Stimulated activated CD4-positive, alpha-beta T cell treated with anti-CD3 and anti-CD28 coated beads, Interleukin-12 subunit alpha, Interleukin-12 subunit beta, amount 100 ng/mL, for 24 hours (primary cell): ENCODE measurements around the gene CLEC2D.
"Not testable (repeated sequence)": the region's sequence is repeated elsewhere in the genome, so short reads cannot be mapped to it uniquely, and the experiment has no call there.

Experiments
- DNase-seq, 2 experiments: peaks; one replicate each; pipeline ENCODE4 v3.0.0-alpha.2; 2020; ENCODE audit warnings: low read depth in 2 of 2

CLEC2D gene

GRCh38 chr12:9699898-9700605 is 30.5 kb downstream of the CLEC2D start:
- DNase-seq = no peak

GRCh38 chr12:9700606-9700956 is 31.1 kb downstream of the CLEC2D start:
- no peak for DNase-seq

GRCh38 chr12:9701380-9702154 is 32.1 kb downstream of the CLEC2D start:
- no peak for DNase-seq

- no peak for DNase-seq
Measured at GRCh38 chr12:9702255-9702654, 32.7 kb downstream of the CLEC2D start.

- DNase-seq = not testable (repeated sequence)
Measured at GRCh38 chr12:9704561-9704960, 35.0 kb downstream of the CLEC2D start.

GRCh38 chr12:9706086-9706685 is 36.7 kb downstream of the CLEC2D start:
- DNase-seq = no peak

GRCh38 chr12:9707356-9707755 is 37.8 kb downstream of the CLEC2D start:
- DNase-seq = no peak

DNA sequence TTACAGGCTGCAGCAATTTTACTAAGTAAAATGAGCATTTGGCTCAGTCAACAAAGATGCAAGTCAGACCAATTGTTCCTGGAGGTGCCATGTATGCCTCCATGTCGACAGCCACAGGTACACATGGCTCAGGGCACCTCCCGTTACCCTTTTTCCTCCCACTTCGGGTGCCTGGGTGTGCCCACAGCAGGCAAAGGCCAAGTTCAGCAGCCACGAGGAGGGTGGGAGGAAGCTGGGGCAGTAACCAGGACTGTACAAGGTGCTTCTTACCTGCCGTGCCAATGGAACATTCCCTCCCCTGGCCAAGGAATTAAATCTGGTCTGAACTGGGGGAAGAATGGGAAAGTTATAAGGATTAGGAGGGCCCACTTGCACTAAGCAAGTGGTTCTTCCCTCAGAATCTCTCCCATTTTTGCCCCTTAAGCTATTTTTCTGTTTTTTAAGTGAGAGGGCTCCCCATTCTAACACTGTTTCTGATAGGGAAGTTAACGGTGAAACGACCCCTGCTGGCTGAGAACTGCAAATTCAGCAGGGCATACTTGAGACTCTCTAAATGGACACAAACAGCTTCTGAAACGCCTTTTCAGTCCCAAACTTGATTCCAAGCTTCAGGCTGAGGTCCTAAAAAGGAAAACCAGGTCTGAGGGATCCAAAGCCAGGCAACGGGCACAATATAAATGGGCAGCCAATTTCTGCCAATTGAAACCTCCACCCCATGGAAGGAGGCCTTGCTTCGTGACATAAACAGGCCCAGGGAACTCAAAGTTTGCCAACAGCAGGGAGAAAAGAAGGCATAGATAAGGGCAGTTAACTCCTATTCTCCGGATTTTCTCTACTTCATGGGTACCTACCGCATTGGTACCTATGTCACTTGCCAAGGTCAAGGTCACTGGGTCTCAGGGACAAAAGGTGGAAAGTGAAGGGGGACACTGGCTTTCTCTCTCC is 38.6 kb downstream of the CLEC2D start:
- peak; percentile 38 to 53 for DNase-seq

DNA sequence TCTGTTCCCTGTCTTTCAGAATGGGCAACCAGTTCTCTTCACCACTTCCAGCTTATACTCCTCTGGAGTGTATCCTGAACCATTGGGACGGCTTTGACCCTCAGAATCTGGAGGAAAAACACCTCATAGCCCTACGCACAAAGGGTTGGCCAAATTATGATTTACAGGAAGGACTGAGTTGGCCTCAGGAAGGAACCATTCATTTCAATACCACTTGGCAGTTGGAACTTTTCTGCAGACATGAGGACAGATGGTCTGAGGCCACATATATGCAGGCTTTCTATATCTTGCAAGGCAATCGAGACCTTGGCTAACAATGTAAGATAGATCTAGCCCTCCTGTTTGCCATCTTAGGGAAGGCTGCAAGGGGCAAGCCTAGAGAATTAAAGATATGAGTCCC is 39.3 kb downstream of the CLEC2D start:
- no peak for DNase-seq

GRCh38 chr12:9710584-9711375 is 41.3 kb downstream of the CLEC2D start:
- DNase-seq = no peak

GRCh38 chr12:9711664-9712063 is 42.2 kb downstream of the CLEC2D start:
- no peak for DNase-seq

DNA sequence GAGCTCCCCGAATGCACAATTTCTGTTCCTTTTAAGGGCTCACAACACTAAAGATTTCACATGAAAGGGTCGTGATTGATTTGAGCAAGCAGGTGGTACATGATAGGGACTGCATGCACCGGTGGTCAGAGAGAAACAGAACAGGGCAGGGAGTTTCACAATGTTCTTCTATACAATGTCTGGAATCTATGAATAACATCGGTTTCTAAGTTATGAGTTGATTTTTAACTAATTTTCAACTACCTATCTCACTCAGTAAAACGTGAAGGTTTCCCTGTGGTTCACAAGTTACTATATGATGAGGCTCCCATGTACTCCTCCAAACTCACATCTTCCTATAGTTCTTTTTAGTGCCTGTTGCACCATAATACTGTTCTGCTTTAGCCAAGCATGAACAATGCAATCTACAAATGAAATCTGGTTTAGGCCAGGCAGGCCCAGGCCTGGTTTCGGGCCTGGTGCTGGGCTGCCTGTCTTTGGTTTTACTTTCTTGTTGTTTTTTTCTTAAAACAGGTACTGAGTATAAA is 43.6 kb downstream of the CLEC2D start:
- DNase-seq = not testable (repeated sequence)

- DNase-seq = no peak
Measured at GRCh38 chr12:9717070-9717925, 47.8 kb downstream of the CLEC2D start.

GRCh38 chr12:9718968-9719367 is 49.5 kb downstream of the CLEC2D start:
- no peak for DNase-seq

DNA sequence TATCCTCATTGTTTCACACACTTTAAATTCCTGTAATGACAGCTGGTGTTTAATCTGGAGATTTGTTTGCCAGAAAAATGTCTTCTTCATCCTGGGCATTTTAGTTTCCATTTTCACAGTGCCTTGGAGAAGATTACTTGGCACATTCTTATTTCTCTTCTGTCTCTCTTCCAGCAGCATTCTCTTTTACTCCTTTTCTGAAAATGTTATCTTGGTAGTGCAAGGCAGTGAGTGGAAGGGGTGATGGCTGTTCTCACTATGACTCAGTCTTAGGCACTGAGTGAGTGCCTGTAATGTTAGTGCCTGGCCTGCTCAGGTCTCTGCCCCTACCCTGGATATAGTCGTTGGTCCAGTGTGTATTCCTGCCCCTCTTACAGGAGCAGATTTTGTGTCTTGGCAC is 50.3 kb downstream of the CLEC2D start:
- no peak for DNase-seq

GRCh38 chr12:9721394-9722092 is 52.0 kb downstream of the CLEC2D start:
- no peak for DNase-seq

GRCh38 chr12:9724023-9724422 is 54.5 kb downstream of the CLEC2D start:
- no peak for DNase-seq

DNA sequence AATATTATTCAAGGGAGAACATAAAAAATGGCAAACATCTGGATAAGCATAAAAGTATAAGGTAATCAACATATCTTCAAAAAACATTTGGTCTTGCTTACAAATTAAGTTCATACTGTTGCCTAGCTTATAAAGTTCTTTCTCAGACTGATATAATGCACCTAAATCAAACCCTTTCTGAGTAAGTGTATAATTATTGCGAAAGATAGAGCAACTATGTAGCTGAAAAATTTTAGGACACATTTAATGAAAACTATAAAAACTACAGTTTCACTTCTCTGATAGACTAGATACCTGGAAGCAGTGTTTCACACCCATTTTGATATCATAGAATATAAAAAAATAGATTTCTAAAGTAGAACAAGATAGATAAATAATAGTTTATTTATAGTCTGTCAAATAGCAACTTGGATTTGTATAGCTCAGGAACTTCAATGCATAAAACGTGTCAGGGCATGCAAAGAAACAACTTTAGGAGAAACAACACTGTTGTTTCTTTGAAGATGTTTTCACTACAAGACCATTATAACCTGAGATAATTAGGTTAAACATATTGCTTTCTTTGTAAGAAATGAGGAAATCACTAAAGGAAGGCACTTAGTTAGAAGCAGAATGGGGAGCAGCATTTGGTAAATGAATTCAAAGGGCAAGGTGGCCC is 55.8 kb downstream of the CLEC2D start:
- DNase-seq = no peak

GRCh38 chr12:9727813-9728212 is 58.3 kb downstream of the CLEC2D start:
- no peak for DNase-seq
